ENCODE measurements around the gene SGMS1.

Gene SGMS1

GRCh38 chr10:50286996-50287803 is 336.6 kb downstream of the SGMS1 start:
- no peak for DNase-seq (ENCODE audit: low read depth, low spot score)
- Histone ChIP-seq H3K4me1 (ENCODE audit: insufficient read depth, insufficient read length) (no peaks in the 10 kb centered on the region), H3K27me3 (ENCODE audit: insufficient read depth, insufficient read length) (no peaks in the 10 kb centered on the region), H3K4me3 (ENCODE audit: insufficient read length, low read depth) (no peak overlapping the region), H3K36me3 (ENCODE audit: insufficient read depth, insufficient read length, low read length) (no peaks in the 10 kb centered on the region), H3K9ac (ENCODE audit: insufficient read length, low read depth) (no peak overlapping the region), H3K9me3 (ENCODE audit: insufficient read depth, low read length) (no peaks in the 10 kb centered on the region)
- no peak for TF ChIP-seq YY1 (IDR thresholded peaks at IDR 0.05; ENCODE audit: insufficient read depth, insufficient read length)
- TF ChIP-seq SUZ12 (IDR thresholded peaks at IDR 0.05; ENCODE audit: extremely low read depth, insufficient read depth, insufficient read length) = no peak
- no peak for TF ChIP-seq ZNF274 (IDR thresholded peaks at IDR 0.05; ENCODE audit: low read depth, low read length)

- Histone ChIP-seq H3K36me3 (ENCODE audit: insufficient read depth, insufficient read length, low read length) (no peaks in the 10 kb centered on the region), H3K9me3 (ENCODE audit: insufficient read depth, low read length) (no peaks in the 10 kb centered on the region), H3K9ac (ENCODE audit: insufficient read length, low read depth) (no peak overlapping the region), H3K4me1 (ENCODE audit: insufficient read depth, insufficient read length) (no peaks in the 10 kb centered on the region), H3K27me3 (ENCODE audit: insufficient read depth, insufficient read length) (no peaks in the 10 kb centered on the region), H3K4me3 (ENCODE audit: insufficient read length, low read depth) (no peak overlapping the region)
- TF ChIP-seq ZNF274 (IDR thresholded peaks at IDR 0.05; ENCODE audit: low read depth, low read length) = no peak
- no peak for TF ChIP-seq YY1 (IDR thresholded peaks at IDR 0.05; ENCODE audit: insufficient read depth, insufficient read length)
- TF ChIP-seq SUZ12 (IDR thresholded peaks at IDR 0.05; ENCODE audit: extremely low read depth, insufficient read depth, insufficient read length) = no peak
- DNase-seq (ENCODE audit: low read depth, low spot score) = no peak
These were observed 337.2 kb downstream of the SGMS1 start for GRCh38 chr10:50286517-50286916.

- Histone ChIP-seq H3K36me3 (ENCODE audit: insufficient read depth, insufficient read length, low read length) (no peaks in the 10 kb centered on the region), H3K4me3 (ENCODE audit: insufficient read length, low read depth) (no peak overlapping the region), H3K27me3 (ENCODE audit: insufficient read depth, insufficient read length) (no peaks in the 10 kb centered on the region), H3K9ac (ENCODE audit: insufficient read length, low read depth) (no peak overlapping the region), H3K9me3 (ENCODE audit: insufficient read depth, low read length) (no peaks in the 10 kb centered on the region), H3K4me1 (ENCODE audit: insufficient read depth, insufficient read length) (no peaks in the 10 kb centered on the region)
- no peak for TF ChIP-seq YY1 (IDR thresholded peaks at IDR 0.05; ENCODE audit: insufficient read depth, insufficient read length)
- no peak for TF ChIP-seq ZNF274 (IDR thresholded peaks at IDR 0.05; ENCODE audit: low read depth, low read length)
- no peak for TF ChIP-seq SUZ12 (IDR thresholded peaks at IDR 0.05; ENCODE audit: extremely low read depth, insufficient read depth, insufficient read length)
- no peak for DNase-seq (ENCODE audit: low read depth, low spot score)
These were observed 341.7 kb downstream of the SGMS1 start for GRCh38 chr10:50281967-50282522.

- Histone ChIP-seq H3K4me1 (ENCODE audit: insufficient read depth, insufficient read length) (no peaks in the 10 kb centered on the region), H3K4me3 (ENCODE audit: insufficient read length, low read depth) (no peak overlapping the region), H3K9ac (ENCODE audit: insufficient read length, low read depth) (no peak overlapping the region), H3K27me3 (ENCODE audit: insufficient read depth, insufficient read length) (no peaks in the 10 kb centered on the region), H3K36me3 (ENCODE audit: insufficient read depth, insufficient read length, low read length) (no peaks in the 10 kb centered on the region), H3K9me3 (ENCODE audit: insufficient read depth, low read length) (no peaks in the 10 kb centered on the region)
- DNase-seq (ENCODE audit: low read depth, low spot score) = no peak
- TF ChIP-seq ZNF274 (IDR thresholded peaks at IDR 0.05; ENCODE audit: low read depth, low read length) (no peak), SUZ12 (IDR thresholded peaks at IDR 0.05; ENCODE audit: extremely low read depth, insufficient read depth, insufficient read length) (no peak), YY1 (IDR thresholded peaks at IDR 0.05; ENCODE audit: insufficient read depth, insufficient read length) (no peak)
These were observed 342.4 kb downstream of the SGMS1 start for GRCh38 chr10:50281210-50281966.

- Histone ChIP-seq H3K36me3 (ENCODE audit: insufficient read depth, insufficient read length, low read length) (no peaks in the 10 kb centered on the region), H3K27me3 (ENCODE audit: insufficient read depth, insufficient read length) (no peaks in the 10 kb centered on the region), H3K9ac (ENCODE audit: insufficient read length, low read depth) (no peak overlapping the region), H3K4me1 (ENCODE audit: insufficient read depth, insufficient read length) (no peaks in the 10 kb centered on the region), H3K9me3 (ENCODE audit: insufficient read depth, low read length) (no peaks in the 10 kb centered on the region), H3K4me3 (ENCODE audit: insufficient read length, low read depth) (no peak overlapping the region)
- no peak for TF ChIP-seq YY1 (IDR thresholded peaks at IDR 0.05; ENCODE audit: insufficient read depth, insufficient read length)
- TF ChIP-seq SUZ12 (IDR thresholded peaks at IDR 0.05; ENCODE audit: extremely low read depth, insufficient read depth, insufficient read length) = no peak
- TF ChIP-seq ZNF274 (IDR thresholded peaks at IDR 0.05; ENCODE audit: low read depth, low read length) = no peak
- no peak for DNase-seq (ENCODE audit: low read depth, low spot score)
These were observed 343.5 kb downstream of the SGMS1 start for GRCh38 chr10:50280049-50280841.

GRCh38 chr10:50279489-50279888 is 344.3 kb downstream of the SGMS1 start:
- no peak overlapping the region for H3K4me3 ChIP-seq (ENCODE audit: insufficient read length, low read depth)
- no peaks in the 10 kb centered on the region for H3K27me3 ChIP-seq (ENCODE audit: insufficient read depth, insufficient read length)
- no peaks in the 10 kb centered on the region for H3K4me1 ChIP-seq (ENCODE audit: insufficient read depth, insufficient read length)
- TF ChIP-seq SUZ12 (IDR thresholded peaks at IDR 0.05; ENCODE audit: extremely low read depth, insufficient read depth, insufficient read length) (no peak), ZNF274 (IDR thresholded peaks at IDR 0.05; ENCODE audit: low read depth, low read length) (no peak), YY1 (IDR thresholded peaks at IDR 0.05; ENCODE audit: insufficient read depth, insufficient read length) (no peak)
- H3K9me3 ChIP-seq (ENCODE audit: insufficient read depth, low read length) = no peaks in the 10 kb centered on the region
- no peak for DNase-seq (ENCODE audit: low read depth, low spot score)
- H3K36me3 ChIP-seq (ENCODE audit: insufficient read depth, insufficient read length, low read length) = no peaks in the 10 kb centered on the region
- H3K9ac ChIP-seq (ENCODE audit: insufficient read length, low read depth) = no peak overlapping the region

All from NT2/D1 (cell line).